PC-9 (cell line): ENCODE measurements around the gene WDR43. TPM values are rescaled to one million over a fixed set of nuclear protein-coding genes. Genes with fewer than 3 reads are reported as not detected.

Experiments used
- BruUV-seq: library from RNA; stranded (reverse); fragments of 400-500 nt; replicated peaks from 2 replicates; lab custom pipeline; 2021; lab: Mats Ljungman, UMichigan
- CTCF ChIA-PET: fragments of 300-600 bp; sonication (Branson Sonifier 250); formaldehyde crosslinking; loops from one replicate; lab custom pipeline; 2022; ENCODE audit warnings: antibody characterized with exemption; lab: Charles Lee
- POLR2A ChIA-PET: fragments of 300-600 bp; sonication (Branson Sonifier 250); formaldehyde crosslinking; loops from one replicate; lab custom pipeline; 2022; ENCODE audit warnings: antibody characterized with exemption; ENCODE audit not compliant: unreplicated experiment; lab: Charles Lee
- DNase-seq, 2 experiments: peaks; one replicate each; pipeline versions ENCODE4 v3.0.0 to v3.0.0-alpha.2; 2015 to 2022; ENCODE audit warnings: mixed read lengths in 1 of 2
- H2AFZ ChIP-seq: fragments of 200-600 bp; sonication (generic); 2 replicates; pipeline ENCODE4 v1.8.1; 2017; ENCODE audit warnings: antibody characterized with exemption
- H3F3A ChIP-seq: fragments of 200-600 bp; sonication (generic); 2 replicates; pipeline ENCODE4 v1.8.1; 2017; ENCODE audit warnings: antibody characterized with exemption, mild to moderate bottlenecking, low read depth; ENCODE audit not compliant: insufficient read depth
- H3K27ac ChIP-seq: fragments of 200-600 bp; sonication (generic); 2 replicates; pipeline ENCODE4 v1.6.1; 2016; ENCODE audit warnings: mixed run types
- H3K27me3 ChIP-seq: fragments of 200-600 bp; sonication (generic); 2 replicates; pipeline ENCODE4 v1.6.1; 2016; ENCODE audit warnings: low read depth, mixed run types; ENCODE audit not compliant: insufficient read depth
- H3K36me3 ChIP-seq: fragments of 200-600 bp; sonication (generic); 2 replicates; pipeline ENCODE4 v1.6.1; 2016; ENCODE audit warnings: low read depth, mixed run types
- H3K4me1 ChIP-seq: fragments of 200-600 bp; sonication (generic); replicated peaks from 2 replicates; pipeline ENCODE4 v1.6.1; 2016; ENCODE audit warnings: mixed run types; ENCODE audit not compliant: insufficient read depth
- H3K4me2 ChIP-seq: fragments of 200-600 bp; sonication (generic); 2 replicates; pipeline ENCODE4 v1.6.1; 2017; ENCODE audit warnings: mixed run types
- H3K4me3 ChIP-seq: fragments of 200-600 bp; sonication (generic); 2 replicates; pipeline ENCODE4 v1.6.1; 2016; ENCODE audit warnings: mixed run types
- H3K79me2 ChIP-seq: fragments of 200-600 bp; sonication (generic); 2 replicates; pipeline ENCODE4 v1.6.1; 2017; ENCODE audit warnings: low read depth, mixed run types
- H3K9me2 ChIP-seq: fragments of 200-600 bp; sonication (generic); 2 replicates; pipeline ENCODE4 v1.8.1; 2017; ENCODE audit warnings: mild to moderate bottlenecking; ENCODE audit not compliant: insufficient read depth
- H3K9me3 ChIP-seq: fragments of 200-600 bp; sonication (generic); 2 replicates; pipeline ENCODE4 v1.8.1; 2016; ENCODE audit warnings: low read depth; ENCODE audit not compliant: insufficient read depth
- H4K20me1 ChIP-seq: fragments of 200-600 bp; sonication (generic); 2 replicates; pipeline ENCODE4 v1.8.1; 2017; ENCODE audit not compliant: insufficient read depth
- CTCF ChIP-seq: fragments of 200-600 bp; sonication (generic); conservative IDR thresholded peaks from 2 replicates; pipeline ENCODE4 v1.6.1; 2017; ENCODE audit warnings: mixed run types, antibody characterized with exemption, mild to moderate bottlenecking, moderate library complexity
- EZH2 ChIP-seq: fragments of 200-600 bp; sonication (generic); IDR thresholded peaks from 2 replicates; pipeline ENCODE4 v1.8.0; 2017; ENCODE audit warnings: antibody characterized with exemption, low read depth
- intact Hi-C: fragments of 100-400 bp; cut with micrococcal nuclease; formaldehyde crosslinking; loops from one replicate; pipeline ENCODE4 v1.10.0; 2022; ENCODE audit not compliant: unreplicated experiment
- total RNA-seq: library from RNA; stranded (reverse); gene quantifications from 2 replicates; pipeline ENCODE4 v1.2.3, GENCODE V29; 2021

WDR43 gene
- total RNA-seq, 1 experiment from 2014 or later: 57.9 TPM

DNA sequence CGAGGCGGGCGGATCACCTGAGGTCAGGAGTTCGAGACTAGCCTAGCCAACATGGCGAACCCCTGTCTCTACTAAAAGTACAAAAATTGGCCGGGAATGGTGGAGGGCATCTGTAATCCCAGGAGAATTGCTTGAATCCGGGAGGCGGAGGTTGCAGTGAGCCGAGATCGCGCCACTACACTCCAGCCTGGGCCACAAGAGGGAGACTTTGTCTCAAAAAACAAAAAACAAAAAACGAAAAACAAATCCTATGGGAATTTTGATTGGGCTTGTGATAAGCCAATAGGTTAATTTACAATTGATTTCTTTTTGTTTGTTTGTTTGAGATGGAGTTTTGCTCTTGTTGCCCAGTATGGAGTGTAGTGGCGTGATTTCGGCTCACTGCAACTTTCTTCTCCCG, 62.4 kb downstream of the WDR43 start:
- Histone ChIP-seq H3K27ac (no peak overlapping the region), H3K4me2 (no peak overlapping the region), H3K27me3 (no peaks in the 10 kb centered on the region), H3K9me2 (no peaks in the 10 kb centered on the region), H2AFZ (no peak overlapping the region), H4K20me1 (0 out of 2 replicates have a peak, but pooled peaks cover 2% of the 10 kb centered on the region), H3K36me3 (no peaks in the 10 kb centered on the region), H3K9me3 (no peaks in the 10 kb centered on the region), H3F3A (peaks cover 32% of the 10 kb centered on the region; the same call in 1 of the 2 replicates), H3K4me1 (peaks cover 6% of the 10 kb centered on the region; the same call in 1 of the 2 replicates), H3K79me2 (no peaks in the 10 kb centered on the region), H3K4me3 (no peak overlapping the region)
- intact Hi-C loops: loop anchor here (5.0 to 10.0 kb wide), 5 partner anchors 95 to 1160 kb away; no protein-coding TSS in a partner anchor
- BruUV-seq: no TSS peak
- CTCF ChIA-PET: no interaction called here
- no peak for DNase-seq
- POLR2A ChIA-PET: no interaction called here
- no peak for TF ChIP-seq EZH2
- 0 out of 2 replicates have a peak, but pooled peaks have one; percentile 45 for TF ChIP-seq CTCF

- H3K27ac ChIP-seq: no peak overlapping the region
- peak; percentile 57 to 71 for DNase-seq
- intact Hi-C loops: loop anchor here (1.0 to 10.0 kb wide), 8 partner anchors 55 to 1159 kb away; no protein-coding TSS in a partner anchor
- H3K9me3 ChIP-seq: no peaks in the 10 kb centered on the region
- no peaks in the 10 kb centered on the region for H3K27me3 ChIP-seq
- no peak overlapping the region for H3K4me3 ChIP-seq
- peaks cover 14% of the 10 kb centered on the region; the same call in 1 of the 2 replicates for H3F3A ChIP-seq
- no peaks in the 10 kb centered on the region for H3K36me3 ChIP-seq
- no peaks in the 10 kb centered on the region for H3K4me1 ChIP-seq
- no peak overlapping the region for H3K4me2 ChIP-seq
- no peak overlapping the region for H2AFZ ChIP-seq
- ChIA-PET POLR2A (no interaction called here), CTCF (interaction anchor here (0.5 kb wide), 1 partner anchor 522 kb away, joined by 3 read pairs; no protein-coding TSS in a partner anchor)
- no peaks in the 10 kb centered on the region for H4K20me1 ChIP-seq
- no peaks in the 10 kb centered on the region for H3K9me2 ChIP-seq
- H3K79me2 ChIP-seq: no peaks in the 10 kb centered on the region
- BruUV-seq: no TSS peak
- TF ChIP-seq EZH2: no peak
- peak; percentile 89 for TF ChIP-seq CTCF
These were observed 64.2 kb downstream of the WDR43 start for GRCh38 chr2:28958689-28959088.

- no peak overlapping the region for H3K27ac ChIP-seq
- no peaks in the 10 kb centered on the region for H3K9me3 ChIP-seq
- DNase-seq: no peak
- no peaks in the 10 kb centered on the region for H3K9me2 ChIP-seq
- ChIA-PET CTCF (no interaction called here), POLR2A (no interaction called here)
- H3K79me2 ChIP-seq: no peaks in the 10 kb centered on the region
- no peak overlapping the region for H2AFZ ChIP-seq
- H4K20me1 ChIP-seq: no peaks in the 10 kb centered on the region
- no peaks in the 10 kb centered on the region for H3K4me1 ChIP-seq
- intact Hi-C loops: no loop called here
- no peaks in the 10 kb centered on the region for H3K36me3 ChIP-seq
- no TSS peak for BruUV-seq
- H3K4me2 ChIP-seq: no peak overlapping the region
- TF ChIP-seq EZH2 (no peak), CTCF (no peak)
- H3K4me3 ChIP-seq: no peak overlapping the region
- H3K27me3 ChIP-seq: no peaks in the 10 kb centered on the region
- H3F3A ChIP-seq: peaks cover 8% of the 10 kb centered on the region; the same call in 1 of the 2 replicates
These were observed 65.9 kb downstream of the WDR43 start for GRCh38 chr2:28960401-28960800.
